CD8-positive, alpha-beta memory T cell (primary cell): ENCODE data around the gene DOK3. TPM values are rescaled to one million over a fixed set of nuclear protein-coding genes. Genes with fewer than 3 reads are reported as not detected.

ENCODE experiments used
- CTCF ChIA-PET: fragments of 350-600 bp; sonication (Branson Sonifier 250); formaldehyde crosslinking; loops from one replicate; lab custom pipeline; 2021; ENCODE audit warnings: antibody characterized with exemption; lab: Charles Lee
- POLR2A ChIA-PET: fragments of 350-600 bp; sonication (Branson Sonifier 250); formaldehyde crosslinking; loops from one replicate; lab custom pipeline; 2021; ENCODE audit warnings: antibody characterized with exemption; lab: Charles Lee
- DNase-seq, 5 donors: peaks; one replicate each; pipeline versions ENCODE4 v3.0.0 to v3.0.0-alpha.2; 2020 to 2022; ENCODE audit warnings: mixed read lengths in 1 of 5
- H3K27ac ChIP-seq: one replicate; pipeline ENCODE4 v1.7.0; 2013; ENCODE audit warnings: low read depth, mild to moderate bottlenecking, low read length, moderate library complexity
- H3K27me3 ChIP-seq: 2 replicates; pipeline ENCODE4 v1.7.0; 2013; ENCODE audit warnings: low read length, mild to moderate bottlenecking; ENCODE audit not compliant: insufficient read depth, poor library complexity, severe bottlenecking
- H3K36me3 ChIP-seq: 2 replicates; pipeline ENCODE4 v1.7.0; 2013; ENCODE audit warnings: mild to moderate bottlenecking, low read length, moderate library complexity; ENCODE audit not compliant: insufficient read depth
- H3K4me1 ChIP-seq: 2 replicates; pipeline ENCODE4 v1.7.0; 2013; ENCODE audit warnings: mild to moderate bottlenecking, low read length, moderate library complexity; ENCODE audit not compliant: insufficient read depth
- H3K4me3 ChIP-seq: 2 replicates; pipeline ENCODE4 v1.7.0; 2013; ENCODE audit warnings: mild to moderate bottlenecking, low read length
- H3K9me3 ChIP-seq: 2 replicates; pipeline ENCODE4 v1.7.0; 2013; ENCODE audit warnings: mild to moderate bottlenecking, low read length
- H3K27ac Mint-ChIP-seq, 8 donors: one replicate each; pipeline ENCODE4 v1.8.0; 2020 to 2021; ENCODE audit warnings: mixed read lengths in 8 of 8, mild to moderate bottlenecking in 6 of 8, inconsistent platforms in 3 of 8, moderate library complexity in 3 of 8
- H3K27me3 Mint-ChIP-seq, 2 donors: one replicate each; pipeline ENCODE4 v1.8.0; 2020 to 2021; ENCODE audit warnings: mixed read lengths in 2 of 2, mild to moderate bottlenecking in 1 of 2, moderate library complexity in 1 of 2
- H3K36me3 Mint-ChIP-seq, 3 donors: one replicate each; pipeline ENCODE4 v1.8.0; 2020 to 2021; ENCODE audit warnings: mixed read lengths in 3 of 3, inconsistent platforms in 1 of 3, mild to moderate bottlenecking in 1 of 3
- H3K4me1 Mint-ChIP-seq, 3 donors: one replicate each; pipeline ENCODE4 v1.8.0; 2020 to 2021; ENCODE audit warnings: mixed read lengths in 3 of 3, inconsistent platforms in 1 of 3, mild to moderate bottlenecking in 1 of 3
- H3K4me3 Mint-ChIP-seq, 7 donors: one replicate each; pipeline ENCODE4 v1.8.0; 2020 to 2021; ENCODE audit warnings: mixed read lengths in 7 of 7, mild to moderate bottlenecking in 6 of 7, moderate library complexity in 4 of 7, inconsistent platforms in 2 of 7
- H3K9me3 Mint-ChIP-seq, 5 donors: one replicate each; pipeline ENCODE4 v1.8.0; 2020 to 2022; ENCODE audit warnings: mixed read lengths in 5 of 5, mild to moderate bottlenecking in 3 of 5, moderate library complexity in 2 of 5, inconsistent platforms in 1 of 5
- polyA plus RNA-seq: library from polyadenylated mRNA; unstranded; fragments of 300-500 nt; fragmentation: Illumina TruSeq; gene quantifications from one replicate; pipeline ENCODE4 v1.2.3, GENCODE V29; 2021
- total RNA-seq, 2 experiments: library from RNA; stranded (reverse); gene quantifications; one replicate each; pipeline ENCODE4 v1.2.3, GENCODE V29; 2021

The DOK3 gene
- total and polyA plus RNA-seq, 3 experiments from 2014 or later, result 0.08 to 5.1 (median 4.2) TPM

- H3K27ac Mint-ChIP-seq, result peak overlapping the region in 7 of 8 donors; percentile 22 to 98 (median 71)
- Histone ChIP-seq H3K27me3 (no peaks in the 10 kb centered on the region), H3K27ac (no peak overlapping the region), H3K36me3 (no peaks in the 10 kb centered on the region), H3K9me3 (no peaks in the 10 kb centered on the region), H3K4me1 (peaks cover 20% of the 10 kb centered on the region), H3K4me3 (no peak overlapping the region)
- H3K4me3 Mint-ChIP-seq, result peak overlapping the region in 5 of 7 donors; percentile 26 to 81 (median 62)
- peaks cover 15 to 32% (median 16%) of the 10 kb centered on the region in 3 donors for H3K4me1 Mint-ChIP-seq
- peak in 4 of 5 donors; percentile 54 to 67 (median 56) for DNase-seq
- POLR2A ChIA-PET, result interaction anchor here (0.5 to 6.8 kb wide), 4 partner anchors 12 to 67 kb away, joined by 3 to 112 read pairs (median 47); partner anchors contain the start of gene PRR7
- CTCF ChIA-PET, result interaction anchor here (0.6 to 20.8 kb wide), 18 partner anchors 9 to 148 kb away, joined by 3 to 326 read pairs (median 6); partner anchors contain the start of genes DBN1, F12, GRK6 and PDLIM7
- no peaks in the 10 kb centered on the region for H3K9me3 Mint-ChIP-seq
- H3K27me3 Mint-ChIP-seq, result peaks cover 0 to 8% of the 10 kb centered on the region in 2 donors
- peaks cover 0 to 11% (median 2%) of the 10 kb centered on the region in 3 donors for H3K36me3 Mint-ChIP-seq
Measured at GRCh38 chr5:177456976-177457851, 52.4 kb downstream of the DOK3 start.

GRCh38 chr5:177456591-177456964, 53.0 kb downstream of the DOK3 start:
- H3K4me1 ChIP-seq, result peaks cover 20% of the 10 kb centered on the region
- Mint-ChIP-seq H3K36me3 (peaks cover 0 to 11% (median 2%) of the 10 kb centered on the region in 3 donors), H3K4me1 (peaks cover 17 to 30% (median 19%) of the 10 kb centered on the region in 3 donors), H3K9me3 (no peaks in the 10 kb centered on the region), H3K27me3 (peaks cover 0 to 8% of the 10 kb centered on the region in 2 donors), H3K4me3 (peak overlapping the region in 6 of 7 donors; percentile 85 to 93 (median 90)), H3K27ac (peak overlapping the region in 6 of 8 donors; percentile 57 to 98 (median 96))
- POLR2A ChIA-PET, result interaction anchor here (3.4 to 6.8 kb wide), 4 partner anchors 11 to 67 kb away, joined by 20 to 112 read pairs (median 47); partner anchors contain the start of genes GRK6 and PRR7
- no peak for DNase-seq
- CTCF ChIA-PET, result interaction anchor here (1.0 to 20.8 kb wide), 14 partner anchors 9 to 148 kb away, joined by 3 to 326 read pairs (median 20); partner anchors contain the start of genes DBN1, F12, GRK6 and PDLIM7
- no peak overlapping the region for H3K27ac ChIP-seq
- H3K4me3 ChIP-seq, result no peak overlapping the region
- H3K27me3 ChIP-seq, result no peaks in the 10 kb centered on the region
- no peaks in the 10 kb centered on the region for H3K9me3 ChIP-seq
- no peaks in the 10 kb centered on the region for H3K36me3 ChIP-seq

GRCh38 chr5:177455661-177456590, 53.7 kb downstream of the DOK3 start:
- CTCF ChIA-PET, result interaction anchor here (0.7 to 20.8 kb wide), 38 partner anchors 12 to 147 kb away, joined by 3 to 326 read pairs (median 6); partner anchors contain the start of genes DBN1, DDX41, F12 and GRK6
- H3K4me1 Mint-ChIP-seq, result peaks cover 16 to 30% (median 16%) of the 10 kb centered on the region in 3 donors
- peak overlapping the region; percentile 85 to 94 (median 90) for H3K4me3 Mint-ChIP-seq
- H3K36me3 Mint-ChIP-seq, result peaks cover 0 to 11% (median 2%) of the 10 kb centered on the region in 3 donors
- POLR2A ChIA-PET, result interaction anchor here (0.6 to 6.8 kb wide), 15 partner anchors 11 to 144 kb away, joined by 3 to 112 read pairs (median 11); partner anchors contain the start of genes GRK6, PDLIM7 and PRR7
- peaks cover 0 to 4% of the 10 kb centered on the region in 2 donors for H3K27me3 Mint-ChIP-seq
- Histone ChIP-seq H3K9me3 (no peaks in the 10 kb centered on the region), H3K27me3 (no peaks in the 10 kb centered on the region), H3K36me3 (no peaks in the 10 kb centered on the region), H3K4me1 (peaks cover 20% of the 10 kb centered on the region), H3K4me3 (peak overlapping the region; percentile 59), H3K27ac (peak overlapping the region; percentile 87)
- peak; percentile 83 to 96 (median 94) for DNase-seq
- no peaks in the 10 kb centered on the region for H3K9me3 Mint-ChIP-seq
- peak overlapping the region; percentile 85 to 98 (median 96) for H3K27ac Mint-ChIP-seq

- peak overlapping the region; percentile 85 to 94 (median 90) for H3K4me3 Mint-ChIP-seq
- Histone ChIP-seq H3K27me3 (no peaks in the 10 kb centered on the region), H3K9me3 (no peaks in the 10 kb centered on the region), H3K4me1 (peaks cover 20% of the 10 kb centered on the region), H3K4me3 (peak overlapping the region; percentile 59), H3K36me3 (no peaks in the 10 kb centered on the region), H3K27ac (peak overlapping the region; percentile 87)
- H3K4me1 Mint-ChIP-seq, result peaks cover 19 to 32% (median 19%) of the 10 kb centered on the region in 3 donors
- H3K27ac Mint-ChIP-seq, result peak overlapping the region; percentile 66 to 97 (median 84)
- DNase-seq, result peak; percentile 89 to 97 (median 94)
- ChIA-PET CTCF (interaction anchor here (0.7 to 20.8 kb wide), 36 partner anchors 11 to 146 kb away, joined by 3 to 326 read pairs (median 6); partner anchors contain the start of genes DBN1, DDX41, F12 and GRK6), POLR2A (interaction anchor here (0.6 to 6.8 kb wide), 17 partner anchors 10 to 453 kb away, joined by 3 to 112 read pairs (median 7); partner anchors contain the start of genes GRK6, PDLIM7 and PRR7)
- H3K9me3 Mint-ChIP-seq, result no peaks in the 10 kb centered on the region
- H3K27me3 Mint-ChIP-seq, result peaks cover 0 to 4% of the 10 kb centered on the region in 2 donors
- H3K36me3 Mint-ChIP-seq, result peaks cover 0 to 11% (median 2%) of the 10 kb centered on the region in 3 donors
Measured at GRCh38 chr5:177455036-177455660, 54.5 kb downstream of the DOK3 start.

- H3K4me3 Mint-ChIP-seq, result peak overlapping the region; percentile 46 to 93 (median 89)
- POLR2A ChIA-PET, result interaction anchor here (0.6 to 6.8 kb wide), 15 partner anchors 9 to 453 kb away, joined by 3 to 112 read pairs (median 11); partner anchors contain the start of genes GRK6, PDLIM7 and PRR7
- H3K4me3 ChIP-seq, result peak overlapping the region; percentile 59
- CTCF ChIA-PET, result interaction anchor here (0.9 to 20.8 kb wide), 33 partner anchors 10 to 146 kb away, joined by 3 to 326 read pairs (median 7); partner anchors contain the start of genes DBN1, DDX41, F12 and GRK6
- H3K36me3 ChIP-seq, result no peaks in the 10 kb centered on the region
- H3K27me3 Mint-ChIP-seq, result peaks cover 0 to 4% of the 10 kb centered on the region in 2 donors
- H3K36me3 Mint-ChIP-seq, result peaks cover 0 to 8% (median 2%) of the 10 kb centered on the region in 3 donors
- H3K4me1 ChIP-seq, result peaks cover 20% of the 10 kb centered on the region
- peak overlapping the region; percentile 87 for H3K27ac ChIP-seq
- peak overlapping the region in 7 of 8 donors; percentile 66 to 97 (median 85) for H3K27ac Mint-ChIP-seq
- H3K4me1 Mint-ChIP-seq, result peaks cover 19 to 32% (median 19%) of the 10 kb centered on the region in 3 donors
- no peaks in the 10 kb centered on the region for H3K27me3 ChIP-seq
- peak; percentile 90 to 97 (median 95) for DNase-seq
- H3K9me3 ChIP-seq, result no peaks in the 10 kb centered on the region
- H3K9me3 Mint-ChIP-seq, result no peaks in the 10 kb centered on the region
Measured at GRCh38 chr5:177454397-177455035, 55.1 kb downstream of the DOK3 start.

GRCh38 chr5:177453852-177454396, 55.7 kb downstream of the DOK3 start:
- peaks cover 0 to 4% of the 10 kb centered on the region in 2 donors for H3K27me3 Mint-ChIP-seq
- CTCF ChIA-PET, result interaction anchor here (1.0 to 20.8 kb wide), 18 partner anchors 10 to 145 kb away, joined by 4 to 326 read pairs (median 12); partner anchors contain the start of genes DBN1, F12, GRK6 and MXD3
- Histone ChIP-seq H3K4me3 (no peak overlapping the region), H3K27ac (no peak overlapping the region), H3K9me3 (no peaks in the 10 kb centered on the region), H3K36me3 (no peaks in the 10 kb centered on the region), H3K4me1 (peaks cover 20% of the 10 kb centered on the region), H3K27me3 (no peaks in the 10 kb centered on the region)
- H3K36me3 Mint-ChIP-seq, result peaks cover 0 to 7% (median 2%) of the 10 kb centered on the region in 3 donors
- H3K4me3 Mint-ChIP-seq, result peak overlapping the region; percentile 50 to 87 (median 70)
- POLR2A ChIA-PET, result interaction anchor here (1.5 to 6.8 kb wide), 6 partner anchors 9 to 64 kb away, joined by 5 to 112 read pairs (median 33); partner anchors contain the start of genes GRK6 and PRR7
- H3K27ac Mint-ChIP-seq, result peak overlapping the region; percentile 47 to 94 (median 84)
- peaks cover 19 to 32% (median 19%) of the 10 kb centered on the region in 3 donors for H3K4me1 Mint-ChIP-seq
- no peak for DNase-seq
- H3K9me3 Mint-ChIP-seq, result no peaks in the 10 kb centered on the region
